Measurements from ENCODE around the gene BRIX1.

GRCh38 chr5:34923694-34924461, 8.4 kb downstream of the BRIX1 start:
- TF ChIP-seq CTCF (IDR thresholded peaks at IDR 0.05; ENCODE audit: extremely low read depth in 1 of 2, insufficient read depth in 1 of 2, low read depth in 1 of 2, low read length in 2 of 2) (no peak), POLR2A (IDR thresholded peaks at IDR 0.05; ENCODE audit: low read depth, low read length) (no peak), POLR2AphosphoS5 (IDR thresholded peaks at IDR 0.05; ENCODE audit: insufficient read depth, low read depth, low read length) (peak; percentile 35), EZH2 (IDR thresholded peaks at IDR 0.05; ENCODE audit: borderline replicate concordance, low read depth, low read length, severe bottlenecking) (no peak), FOS (IDR thresholded peaks at IDR 0.05; ENCODE audit: borderline replicate concordance, insufficient read depth, low read length) (peak; percentile 99), MYC (IDR thresholded peaks at IDR 0.05; ENCODE audit: low read depth, low read length) (no peak), MAX (IDR thresholded peaks at IDR 0.05; ENCODE audit: insufficient read depth, insufficient read length) (no peak), GATA2 (IDR thresholded peaks at IDR 0.05; ENCODE audit: insufficient read depth, insufficient read length, low read depth, low read length) (no peak)
